ENCODE data around the gene TNFAIP1.

TNFAIP1 gene

DNA sequence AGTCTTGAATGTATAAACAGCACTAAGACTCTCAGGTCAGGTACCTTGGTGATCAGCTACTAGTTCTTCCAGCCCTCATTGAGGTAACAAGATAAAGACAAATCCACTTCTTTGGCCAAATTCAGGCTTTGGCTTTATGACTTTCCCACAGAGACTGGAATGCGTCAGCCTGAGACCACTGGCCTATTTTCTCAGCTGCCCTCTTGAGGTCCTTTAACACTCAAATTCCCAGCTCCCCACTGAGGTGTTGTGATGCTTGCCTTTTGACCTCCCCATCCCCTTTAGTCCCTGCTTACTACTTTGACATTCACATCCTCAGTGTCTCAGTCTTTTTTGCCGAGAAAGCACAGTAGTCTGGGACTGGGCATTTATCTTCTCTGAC lies 10.6 kb downstream of the TNFAIP1 start:
- no peak for DNase-seq

DNA sequence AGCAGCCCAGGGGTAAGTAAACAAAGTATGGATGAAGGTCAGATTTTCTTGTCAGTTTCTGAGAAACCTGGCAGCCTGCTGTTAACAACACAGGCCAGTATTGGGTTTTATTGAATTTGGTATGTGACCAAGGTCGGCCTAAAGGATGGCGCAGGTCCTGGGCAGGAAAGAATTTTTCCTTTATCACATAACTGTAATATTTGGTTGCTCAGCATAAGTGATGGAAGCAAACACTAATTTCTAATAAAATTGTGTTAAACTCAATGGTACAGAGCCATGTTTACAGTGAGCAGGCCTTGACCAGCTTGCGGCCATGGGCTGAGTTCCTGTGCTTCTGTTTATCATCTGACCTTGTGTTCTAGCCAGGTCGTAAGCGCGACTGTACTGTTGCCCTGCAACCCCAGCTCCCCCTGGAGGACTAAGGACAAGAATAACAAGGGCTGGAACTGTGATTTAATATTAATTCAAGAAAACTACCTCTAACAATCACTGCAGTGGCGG lies 11.2 kb downstream of the TNFAIP1 start:
- DNase-seq, result no peak

DNA sequence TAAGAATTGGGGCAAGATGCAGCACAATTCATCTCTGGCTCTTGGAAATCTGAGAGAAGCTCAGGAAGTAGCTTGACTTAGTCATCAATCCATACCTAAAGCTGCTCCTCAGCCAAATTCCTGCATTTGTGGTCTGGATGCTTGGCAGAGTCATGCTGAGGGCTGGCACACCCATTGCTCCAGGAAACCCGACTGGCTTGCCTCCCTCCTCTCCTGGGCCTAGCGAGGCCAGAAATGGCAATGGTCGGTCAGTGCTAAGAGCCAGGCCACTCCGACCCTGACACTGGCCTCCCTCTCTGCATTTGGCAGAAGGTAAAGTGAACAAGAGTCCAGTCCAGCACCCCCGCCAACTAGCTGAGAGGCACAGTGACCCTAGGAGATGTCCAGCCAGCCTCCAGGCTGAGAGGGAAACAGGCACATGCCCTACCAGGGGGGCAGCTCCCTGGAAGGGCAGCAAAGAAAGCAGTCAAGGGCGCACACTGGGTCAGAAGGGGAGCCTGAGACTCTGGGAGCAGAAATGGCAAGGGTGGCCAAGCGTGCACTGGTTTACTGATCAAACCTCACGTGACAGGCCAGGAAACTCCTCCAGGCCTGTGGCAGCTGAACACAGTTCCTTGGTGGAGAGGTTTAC lies 11.8 kb downstream of the TNFAIP1 start:
- no peak for DNase-seq

DNA sequence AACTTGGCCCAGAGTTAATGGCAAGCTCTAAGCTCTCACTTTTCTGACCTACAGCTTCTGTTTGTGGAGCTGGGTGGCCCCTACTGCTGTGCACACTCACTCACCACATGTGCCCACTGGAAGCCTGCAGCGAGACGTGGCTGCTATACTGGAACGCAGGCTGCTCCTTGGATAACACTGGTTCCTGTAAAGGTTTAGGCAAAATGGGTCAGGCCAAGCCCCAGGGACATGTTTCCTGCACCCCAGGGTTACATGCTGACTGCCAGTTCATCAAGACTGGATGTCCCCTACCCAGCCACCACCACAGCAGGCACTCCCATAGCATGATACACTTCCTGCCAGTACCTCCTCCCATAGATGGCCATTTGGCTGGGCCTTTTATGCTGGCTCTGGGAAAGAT lies 13.4 kb downstream of the TNFAIP1 start:
- no peak for DNase-seq

GRCh38 chr17:28350271-28350670 lies 14.7 kb downstream of the TNFAIP1 start:
- DNase-seq, result no peak

- DNase-seq, result peak; percentile 88 to 98 (median 94)
These were observed 21.7 kb downstream of the TNFAIP1 start, which contains the start of gene POLDIP2 for GRCh38 chr17:28357061-28357900. Gene POLDIP2 (minus strand): TSS chr17:28357527. CDS start chr17:28357448, 79 bp downstream.

DNA sequence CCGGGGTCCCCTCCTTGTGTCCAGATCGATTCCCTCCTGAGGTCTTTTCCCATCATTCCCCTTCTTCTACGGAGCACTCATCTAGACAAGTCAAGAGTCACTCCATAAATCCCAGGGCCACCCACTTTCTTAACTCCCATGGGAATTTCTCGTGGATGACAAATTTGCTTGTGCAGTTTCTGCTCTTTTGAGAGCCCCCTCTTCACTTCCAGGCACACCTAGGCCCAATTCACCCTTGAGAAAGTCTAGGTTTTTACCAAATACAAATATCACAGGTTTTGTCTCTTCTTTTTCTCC lies 22.3 kb downstream of the TNFAIP1 start:
- DNase-seq, result no peak

GRCh38 chr17:28363186-28363585 lies 27.6 kb downstream of the TNFAIP1 start:
- DNase-seq, result no peak

- no peak for DNase-seq
These were observed 28.5 kb downstream of the TNFAIP1 start for GRCh38 chr17:28363776-28364650.

GRCh38 chr17:28364665-28365363 lies 29.3 kb downstream of the TNFAIP1 start, which contains the start of gene SEBOX:
Gene SEBOX (minus strand): TSS chr17:28365199. CDS start chr17:28365151, 48 bp downstream.
- DNase-seq, result no peak

DNA sequence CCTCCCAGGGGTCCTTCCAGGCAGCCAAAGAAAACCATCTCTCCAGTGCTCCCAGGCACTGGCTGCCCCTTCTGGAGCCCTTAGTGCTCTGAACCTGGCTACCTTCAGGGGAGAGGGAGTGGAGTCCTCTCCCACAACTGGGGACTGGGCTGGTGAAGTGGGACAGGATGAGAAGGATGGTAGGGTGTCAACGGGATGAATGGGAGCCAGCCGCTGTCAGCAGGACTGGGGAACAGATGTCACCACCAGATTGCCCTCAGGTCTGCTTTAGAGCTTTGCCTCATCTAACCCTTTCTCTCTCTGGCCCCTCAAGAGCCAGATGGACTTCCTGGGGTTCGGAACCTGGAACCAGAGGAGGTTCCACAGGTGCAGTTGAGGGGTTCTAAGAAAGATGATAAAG lies 29.9 kb downstream of the TNFAIP1 start:
- DNase-seq, result no peak

GRCh38 chr17:28366605-28367004 lies 31.0 kb downstream of the TNFAIP1 start:
- DNase-seq, result no peak

DNA sequence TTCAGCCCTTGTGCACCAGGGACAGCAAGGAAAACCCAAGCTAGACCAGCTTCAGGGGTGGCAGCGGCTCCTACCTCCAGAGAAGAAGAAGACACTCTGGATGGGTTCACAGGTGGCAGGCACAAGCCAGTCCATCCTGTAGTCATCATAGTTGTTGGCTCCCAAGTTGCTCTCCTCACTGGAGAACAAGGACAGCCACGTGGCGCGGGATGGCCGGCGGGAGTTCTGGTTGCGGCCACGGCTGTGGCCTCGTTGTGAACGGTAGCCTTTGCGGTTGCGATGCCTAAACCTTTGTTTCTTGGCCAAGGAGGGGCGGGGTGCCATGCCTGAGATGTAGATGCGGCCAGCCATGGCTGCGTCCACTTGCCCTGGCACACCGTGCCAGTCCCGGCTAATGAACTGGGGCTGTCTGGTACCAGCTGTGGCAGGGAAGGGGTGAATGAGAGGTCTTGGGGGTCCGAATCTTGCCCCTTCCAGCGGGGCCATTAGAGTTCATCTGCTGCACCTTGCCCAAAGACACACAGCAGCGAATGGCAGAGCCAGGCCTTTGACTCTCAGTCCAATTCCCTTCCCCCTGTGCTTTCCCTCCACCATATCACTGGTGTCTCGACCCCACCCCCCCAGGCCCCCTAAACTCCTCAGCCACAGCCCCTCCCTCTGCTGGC lies 32.2 kb downstream of the TNFAIP1 start:
- DNase-seq, result no peak

DNA sequence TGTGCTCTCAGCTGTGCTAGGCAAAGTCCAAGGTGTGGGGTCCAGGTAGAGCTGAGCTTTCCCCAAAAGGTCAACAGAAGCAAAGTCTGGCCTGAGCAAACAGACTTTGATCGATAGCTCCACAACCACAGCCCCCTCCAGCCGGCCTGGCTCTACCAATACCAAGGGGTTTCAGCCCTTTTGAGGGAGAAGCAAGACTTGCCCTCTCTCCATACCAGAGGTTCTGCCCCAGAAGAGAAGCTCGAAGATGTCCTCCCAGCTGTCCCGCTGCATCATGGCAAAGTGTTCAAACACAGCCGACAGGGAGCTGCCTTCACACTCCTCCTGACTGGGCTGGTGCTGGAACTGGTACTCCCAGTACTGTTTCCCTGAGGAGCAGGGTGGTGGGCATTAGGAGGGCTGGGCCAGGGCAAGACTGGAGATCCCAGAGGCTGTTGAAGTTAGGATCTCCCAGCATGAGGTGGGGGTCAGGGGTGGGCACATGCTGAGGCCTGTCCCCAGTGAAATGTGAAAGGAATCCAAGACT lies 32.8 kb downstream of the TNFAIP1 start:
- DNase-seq, result no peak

DNA sequence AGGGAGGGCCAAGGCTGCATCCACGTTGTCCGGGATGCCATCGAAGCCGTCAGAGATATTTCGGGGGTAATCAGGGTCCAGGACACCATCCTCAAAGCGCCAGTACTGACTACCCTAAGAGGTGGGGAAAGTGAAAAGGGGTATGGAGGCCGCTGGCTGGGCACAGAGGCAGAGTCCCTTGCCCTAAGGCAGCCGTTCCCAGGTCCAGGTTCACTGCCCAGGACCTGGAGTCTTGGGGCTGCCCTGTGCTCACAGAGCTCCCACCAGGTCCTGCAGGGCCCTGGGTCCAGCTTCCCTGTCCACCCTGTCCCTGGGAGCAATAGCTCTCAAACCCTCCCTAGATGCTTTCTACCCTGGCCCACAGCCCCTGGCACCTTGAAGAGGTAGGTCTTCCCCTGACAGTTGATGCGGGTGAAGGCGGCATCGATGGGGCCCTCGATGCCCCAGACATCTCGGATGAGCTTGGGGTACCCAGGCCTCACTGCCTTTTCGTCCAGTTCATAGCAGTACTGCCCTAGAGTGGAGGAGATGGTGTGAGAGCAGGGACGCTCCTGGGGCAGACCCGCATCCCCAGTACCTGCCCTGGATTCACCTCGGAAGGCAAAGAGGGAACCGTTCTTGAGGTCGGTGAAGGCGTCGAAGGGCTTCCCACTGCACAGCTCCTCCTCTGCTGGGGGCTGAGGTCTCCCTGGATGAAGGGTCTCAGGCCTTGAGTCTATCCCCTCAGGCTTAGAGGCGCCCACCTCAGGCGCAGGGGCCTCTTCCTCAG lies 33.5 kb downstream of the TNFAIP1 start:
- no peak for DNase-seq

DNA sequence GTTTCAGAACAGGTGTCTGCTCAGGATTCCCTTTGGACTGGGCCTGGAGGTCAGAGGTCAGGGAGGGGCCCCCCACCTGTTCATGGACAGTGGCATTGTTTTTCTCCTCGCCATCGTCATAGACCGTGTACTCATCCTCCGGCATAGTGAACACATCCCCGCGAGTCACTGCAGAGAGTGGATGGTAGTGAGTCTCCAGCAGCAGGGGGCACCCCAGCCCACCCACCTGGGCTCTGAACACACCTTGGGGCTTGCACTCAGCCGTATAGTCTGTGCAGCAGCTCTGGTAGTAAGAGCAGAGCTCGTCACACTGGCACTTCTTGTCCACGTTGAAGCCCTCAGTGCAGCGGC lies 34.1 kb downstream of the TNFAIP1 start:
- DNase-seq, result no peak

GRCh38 chr17:28370035-28370743 lies 34.6 kb downstream of the TNFAIP1 start, which contains the start of gene VTN:
Gene VTN (minus strand): TSS chr17:28370307. CDS start chr17:28370203, 104 bp downstream.
- no peak for DNase-seq

GRCh38 chr17:28370744-28371103 lies 35.2 kb downstream of the TNFAIP1 start:
- DNase-seq, result no peak

- DNase-seq, result peak in 12 of 14 donors; percentile 22 to 77 (median 58)
These were observed 36.0 kb downstream of the TNFAIP1 start, which contains the start of gene SARM1 for GRCh38 chr17:28371245-28372202. Gene SARM1 (plus strand): TSS chr17:28371694. CDS start chr17:28372033, 339 bp downstream.
